Limb (tissue), 2 donors: ENCODE data around the gene ZIC4.

Experiments
- DNase-seq, 2 donors: peaks; one replicate each; pipeline ENCODE4 v3.0.0-alpha.2; 2016; ENCODE audit errors: extremely low spot score in 2 of 2

ZIC4 gene

GRCh38 chr3:147418371-147418781, 12.0 kb upstream of the ZIC4 start:
- no peak for DNase-seq

- no peak for DNase-seq
Measured at GRCh38 chr3:147417551-147418295, 11.4 kb upstream of the ZIC4 start.

- DNase-seq, result no peak
Measured at GRCh38 chr3:147416931-147417330, 10.6 kb upstream of the ZIC4 start.

- DNase-seq, result no peak
Measured at GRCh38 chr3:147415874-147416273, 9.5 kb upstream of the ZIC4 start.

- peak in 1 of 2 donors; percentile 56 for DNase-seq
Measured at GRCh38 chr3:147415286-147415685, 8.9 kb upstream of the ZIC4 start.

DNA sequence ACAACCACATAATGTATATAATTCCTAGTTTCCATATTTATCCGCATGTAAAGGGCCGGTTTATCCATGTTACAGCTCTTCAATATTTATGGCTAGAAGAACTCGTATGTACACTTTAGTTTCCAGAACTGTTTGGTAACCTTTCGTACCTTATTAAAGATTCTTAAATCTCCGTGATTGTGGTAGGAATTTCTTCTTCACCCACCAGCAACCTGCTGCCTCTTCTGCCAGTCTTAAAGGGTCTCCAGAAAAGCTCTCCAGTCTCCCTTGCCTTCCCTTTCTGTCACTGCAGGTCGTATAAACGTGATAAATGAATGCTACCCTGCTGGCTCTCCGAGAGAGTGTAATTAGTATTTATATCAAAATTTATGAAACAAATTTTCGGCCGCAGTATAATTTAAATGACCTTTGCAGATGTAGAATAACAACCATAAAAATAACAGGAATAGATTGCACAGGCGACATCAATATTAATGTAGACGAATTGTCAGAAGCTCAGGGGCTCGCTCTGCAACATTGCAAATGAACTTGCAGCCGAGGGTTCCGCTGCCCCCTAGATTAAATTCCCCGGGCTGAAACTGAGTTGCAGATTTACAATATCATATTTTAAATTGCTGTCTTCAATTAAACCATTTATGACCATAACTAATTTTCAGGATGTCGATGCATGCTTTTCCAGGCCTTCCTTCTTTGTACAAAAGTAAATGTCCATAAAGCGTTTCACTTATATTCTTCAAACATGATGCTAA, 8.2 kb upstream of the ZIC4 start:
- DNase-seq, result peak in 1 of 2 donors; percentile 43

DNA sequence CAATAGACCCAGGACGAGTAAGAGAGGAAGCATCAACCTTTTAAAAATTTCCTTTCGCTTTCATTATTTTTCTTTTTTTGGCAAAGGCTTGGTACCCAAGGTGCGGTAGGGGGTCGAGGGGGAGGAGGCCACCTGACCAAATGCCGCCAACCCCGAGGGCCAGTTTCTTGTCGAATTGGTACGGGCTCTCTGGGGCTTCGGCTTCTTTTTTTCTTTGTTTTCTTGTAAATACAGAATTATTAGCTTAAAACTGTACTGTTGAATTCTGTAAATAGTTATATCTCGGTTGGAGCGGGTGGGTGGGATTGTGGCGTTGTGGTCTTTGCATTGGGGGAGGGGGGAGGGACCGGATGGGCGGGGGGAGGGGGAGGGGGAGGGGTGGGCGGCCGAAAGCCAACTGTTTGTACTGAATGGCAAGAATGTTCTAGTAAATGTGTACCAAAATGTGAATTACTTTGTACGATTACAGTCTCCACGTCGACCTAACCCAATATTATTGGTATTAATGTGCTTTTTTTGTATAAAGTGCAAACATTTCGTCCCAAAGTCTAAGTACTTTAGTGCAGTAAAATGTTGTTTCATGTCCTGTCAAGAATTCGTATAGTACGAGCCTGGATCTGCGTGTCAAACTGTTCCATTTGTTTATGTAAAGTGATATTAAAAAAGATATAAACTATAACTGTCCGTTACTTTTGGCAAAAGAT, 7.5 kb upstream of the ZIC4 start:
- peak in 1 of 2 donors; percentile 65 for DNase-seq

DNA sequence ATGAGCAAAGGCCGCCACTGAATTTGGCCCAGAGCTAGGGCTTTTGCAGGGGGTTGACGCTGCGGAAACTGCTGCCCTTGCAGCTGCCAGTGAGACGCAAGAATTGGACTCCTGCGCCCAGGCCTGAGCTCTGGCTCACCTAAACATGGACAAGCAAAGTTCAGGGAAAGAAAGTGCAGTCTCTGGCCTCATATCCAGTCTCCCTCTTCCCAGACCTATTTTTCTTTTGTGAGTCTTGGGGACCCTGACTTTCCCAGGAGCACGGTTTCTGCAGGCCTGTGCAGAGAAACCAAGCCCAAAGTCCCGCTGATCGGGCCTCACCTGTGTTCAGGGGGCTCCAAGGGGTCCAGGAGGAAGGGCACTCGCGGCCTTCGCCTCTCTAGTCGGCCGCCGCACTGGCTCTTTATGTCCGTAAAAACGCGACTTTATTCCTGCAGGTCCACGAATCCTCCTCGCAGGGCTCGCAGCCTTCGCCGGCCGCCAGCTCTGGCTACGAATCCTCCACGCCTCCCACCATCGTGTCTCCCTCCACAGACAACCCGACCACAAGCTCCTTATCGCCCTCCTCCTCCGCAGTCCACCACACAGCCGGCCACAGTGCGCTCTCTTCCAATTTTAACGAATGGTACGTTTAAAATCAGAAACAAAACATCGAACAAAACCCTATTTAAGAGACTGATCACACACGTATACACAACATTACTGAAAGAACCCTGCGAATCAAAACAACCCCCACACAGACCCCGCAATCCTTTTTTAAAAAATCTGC, 6.8 kb upstream of the ZIC4 start:
- DNase-seq, result peak in 1 of 2 donors; percentile 68

GRCh38 chr3:147412261-147412916, 6.0 kb upstream of the ZIC4 start:
- peak in 1 of 2 donors; percentile 66 for DNase-seq

DNA sequence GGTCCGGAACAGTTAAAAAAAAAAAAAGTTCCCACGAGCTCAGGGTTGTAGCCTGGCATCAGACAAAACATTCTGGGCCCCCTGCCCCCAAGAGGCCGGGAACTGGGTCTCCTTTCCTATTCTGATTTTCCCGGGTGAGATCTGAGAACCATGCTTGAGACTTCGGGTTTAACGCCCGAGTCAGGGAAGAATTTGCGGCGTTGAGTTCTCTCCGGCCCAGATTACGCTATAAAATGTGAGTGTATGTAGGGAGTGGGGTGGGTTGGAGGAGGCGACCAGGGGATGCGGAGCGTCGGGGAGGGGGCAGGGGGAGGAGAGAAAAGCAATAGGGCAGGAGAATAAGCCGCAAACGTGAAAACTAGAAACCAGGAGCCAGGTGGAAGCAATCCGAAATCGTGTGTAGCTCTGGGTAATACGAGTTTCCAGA, 5.5 kb upstream of the ZIC4 start:
- peak in 1 of 2 donors; percentile 64 for DNase-seq

DNA sequence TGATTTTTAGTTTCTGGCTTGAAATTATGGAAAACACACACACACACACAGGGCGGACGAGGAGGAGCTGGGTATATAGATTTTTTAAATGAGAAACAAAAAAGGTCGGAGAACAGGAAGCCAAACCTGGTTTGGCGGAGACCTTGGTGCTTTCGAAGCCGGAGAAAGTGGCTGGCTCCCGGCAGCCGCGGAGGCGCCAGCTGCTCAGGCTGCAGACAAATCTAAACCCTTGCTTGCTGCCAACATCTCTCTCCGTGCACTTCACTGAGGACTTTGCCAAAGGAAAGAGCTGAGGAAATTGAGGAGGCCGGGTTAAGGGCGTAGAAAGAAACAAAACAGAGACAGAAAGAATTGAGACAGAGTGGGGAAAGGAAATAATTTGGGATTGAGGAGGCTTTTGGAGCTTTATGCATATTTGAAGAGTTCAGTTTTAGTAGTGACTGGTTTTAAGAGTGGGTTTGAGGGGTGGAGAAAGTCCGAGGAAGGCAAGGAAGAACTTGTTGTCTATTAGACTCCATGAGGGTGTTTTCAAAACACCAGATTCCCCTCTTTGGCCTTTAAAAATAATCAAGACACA, 5.0 kb upstream of the ZIC4 start:
- DNase-seq, result peak in 1 of 2 donors; percentile 61

DNA sequence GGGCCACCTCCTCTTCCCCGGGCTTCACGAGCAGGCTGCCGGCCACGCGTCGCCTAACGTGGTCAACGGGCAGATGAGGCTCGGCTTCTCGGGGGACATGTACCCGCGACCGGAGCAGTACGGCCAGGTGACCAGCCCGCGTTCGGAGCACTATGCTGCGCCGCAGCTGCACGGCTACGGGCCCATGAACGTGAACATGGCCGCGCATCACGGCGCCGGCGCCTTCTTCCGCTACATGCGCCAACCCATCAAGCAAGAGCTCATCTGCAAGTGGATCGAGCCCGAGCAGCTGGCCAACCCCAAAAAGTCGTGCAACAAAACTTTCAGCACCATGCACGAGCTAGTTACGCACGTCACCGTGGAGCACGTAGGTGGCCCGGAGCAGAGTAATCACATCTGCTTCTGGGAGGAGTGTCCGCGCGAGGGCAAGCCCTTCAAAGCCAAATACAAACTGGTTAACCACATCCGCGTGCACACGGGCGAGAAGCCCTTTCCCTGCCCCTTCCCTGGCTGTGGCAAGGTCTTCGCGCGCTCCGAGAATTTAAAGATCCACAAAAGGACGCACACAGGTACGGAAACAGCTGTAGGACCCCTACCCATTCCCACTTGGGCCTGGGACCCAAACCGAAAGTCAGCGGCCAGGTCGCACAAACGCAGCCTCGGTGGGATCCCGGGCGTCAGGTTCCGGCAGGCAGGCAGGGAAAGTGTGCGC, 4.3 kb upstream of the ZIC4 start:
- peak in 1 of 2 donors; percentile 66 for DNase-seq

GRCh38 chr3:147410116-147410525, 3.8 kb upstream of the ZIC4 start:
- DNase-seq, result no peak

- DNase-seq, result peak in 1 of 2 donors; percentile 88
Measured at GRCh38 chr3:147409143-147410115, 3.1 kb upstream of the ZIC4 start, which contains the start of gene ZIC1. ZIC1 (plus strand) TSS chr3:147409365; CDS start chr3:147410113, 748 bp downstream.

GRCh38 chr3:147408188-147409100, 2.1 kb upstream of the ZIC4 start:
- DNase-seq, result peak in 1 of 2 donors; percentile 62

- peak in 1 of 2 donors; percentile 53 for DNase-seq
Measured at GRCh38 chr3:147407498-147408187, 1.3 kb upstream of the ZIC4 start.

- DNase-seq, result peak in 1 of 2 donors; percentile 69
Measured at GRCh38 chr3:147407114-147407497, 763 bp upstream of the ZIC4 start.
